Upper lobe of right lung (tissue), 1 donor: Measurements from ENCODE around the gene VASH1. TPM values are rescaled to one million over a fixed set of nuclear protein-coding genes. Genes with fewer than 3 reads are reported as not detected.
A peak's percentile ranks its signal among the peaks of the same experiment; 100 is the strongest.

Experiments
- ATAC-seq: fragments of 200-7000 bp; cut with Tn5 transposase; one replicate; pipeline ENCODE4 v1.9.1; 2020; ENCODE audit warnings: mild to moderate bottlenecking, moderate library complexity
- DNase-seq: peaks from one replicate; pipeline ENCODE4 v3.0.0-alpha.2; 2020
- H3K27ac ChIP-seq: fragments of 200-600 bp; one replicate; pipeline ENCODE4 v1.8.0; 2022
- H3K27me3 ChIP-seq: fragments of 200-600 bp; one replicate; pipeline ENCODE4 v1.8.0; 2022; ENCODE audit warnings: mild to moderate bottlenecking
- H3K36me3 ChIP-seq: fragments of 200-600 bp; one replicate; pipeline ENCODE4 v1.8.0; 2022
- H3K4me1 ChIP-seq: fragments of 200-600 bp; one replicate; pipeline ENCODE4 v1.8.0; 2022
- H3K4me3 ChIP-seq: fragments of 200-600 bp; one replicate; pipeline ENCODE4 v1.8.0; 2022; ENCODE audit warnings: mild to moderate bottlenecking
- H3K9me3 ChIP-seq: fragments of 200-600 bp; one replicate; pipeline ENCODE4 v1.8.0; 2022
- CTCF ChIP-seq: fragments of 200-600 bp; IDR thresholded peaks from one replicate; pipeline ENCODE4 v1.8.0; 2022; ENCODE audit warnings: antibody characterized with exemption
- intact Hi-C: fragments of 100-400 bp; cut with DNase I; formaldehyde crosslinking; loops from one replicate; pipeline ENCODE4 v1.11.0; 2022
- total RNA-seq: library from RNA; stranded (reverse); fragmentation: NEBNext Ultra II Directional; extraction: Animal tissue kit (Norgen Biotek cat#: 25700); gene quantifications from one replicate; pipeline ENCODE4 v1.2.1, GENCODE V29; 2021
- donor health status: DM: no; HTN: yes; CAD: no; lungs with severe emphysema.

The VASH1 gene
- total RNA-seq, 1 donor from 2014 or later: 37.1 TPM

GRCh38 chr14:76808990-76809389, 47.7 kb downstream of the VASH1 start:
- H3K9me3 ChIP-seq: no peaks in the 10 kb centered on the region
- H3K36me3 ChIP-seq: peaks cover 49% of the 10 kb centered on the region
- no peak for TF ChIP-seq CTCF
- H3K27me3 ChIP-seq: no peaks in the 10 kb centered on the region
- no peak overlapping the region for H3K27ac ChIP-seq
- DNase-seq: no peak
- peaks cover 19% of the 10 kb centered on the region for H3K4me1 ChIP-seq
- intact Hi-C loops: no loop called here
- H3K4me3 ChIP-seq: no peak overlapping the region
- ATAC-seq: no peak

GRCh38 chr14:76810525-76810924, 49.3 kb downstream of the VASH1 start:
- H3K9me3 ChIP-seq: no peaks in the 10 kb centered on the region
- ATAC-seq (no peak), DNase-seq (no peak)
- peaks cover 37% of the 10 kb centered on the region for H3K36me3 ChIP-seq
- H3K27ac ChIP-seq: peak overlapping the region; percentile 91
- intact Hi-C loops: no loop called here
- H3K4me1 ChIP-seq: peaks cover 19% of the 10 kb centered on the region
- H3K4me3 ChIP-seq: peak overlapping the region; percentile 93
- no peaks in the 10 kb centered on the region for H3K27me3 ChIP-seq
- no peak for TF ChIP-seq CTCF

GRCh38 chr14:76810953-76811400, 49.7 kb downstream of the VASH1 start:
- Histone ChIP-seq H3K9me3 (no peaks in the 10 kb centered on the region), H3K36me3 (peaks cover 32% of the 10 kb centered on the region), H3K27me3 (no peaks in the 10 kb centered on the region), H3K4me1 (peaks cover 19% of the 10 kb centered on the region), H3K27ac (peak overlapping the region; percentile 91), H3K4me3 (peak overlapping the region; percentile 93)
- ATAC-seq (peak; percentile 37), DNase-seq (no peak)
- intact Hi-C loops: no loop called here
- peak; percentile 52 for TF ChIP-seq CTCF

GRCh38 chr14:76811561-76811960, 50.3 kb downstream of the VASH1 start:
- Histone ChIP-seq H3K4me1 (peaks cover 19% of the 10 kb centered on the region), H3K36me3 (peaks cover 26% of the 10 kb centered on the region), H3K27me3 (no peaks in the 10 kb centered on the region), H3K9me3 (no peaks in the 10 kb centered on the region), H3K27ac (peak overlapping the region; percentile 91), H3K4me3 (peak overlapping the region; percentile 93)
- DNase-seq: no peak
- no peak for TF ChIP-seq CTCF
- no peak for ATAC-seq
- intact Hi-C loops: no loop called here

GRCh38 chr14:76812093-76812421, 50.8 kb downstream of the VASH1 start:
- H3K27me3 ChIP-seq: no peaks in the 10 kb centered on the region
- DNase-seq: no peak

More at GRCh38 chr14:76812093-76812421, 50.8 kb downstream of the VASH1 start:
- H3K27ac ChIP-seq: peak overlapping the region; percentile 91
- H3K4me3 ChIP-seq: peak overlapping the region; percentile 93
- no peak for ATAC-seq
- peaks cover 21% of the 10 kb centered on the region for H3K36me3 ChIP-seq
- no peak for TF ChIP-seq CTCF
- H3K4me1 ChIP-seq: peaks cover 19% of the 10 kb centered on the region
- intact Hi-C loops: no loop called here
- H3K9me3 ChIP-seq: no peaks in the 10 kb centered on the region
